ENCODE results near the gene CNIH2.
A peak's percentile ranks its signal among the peaks of the same experiment; 100 is the strongest.

Gene CNIH2

GRCh38 chr11:66281776-66282467 is 3.9 kb downstream of the CNIH2 start:
- H3K4me3 ChIP-seq, result no peak overlapping the region
- TF ChIP-seq, protein P1, sequence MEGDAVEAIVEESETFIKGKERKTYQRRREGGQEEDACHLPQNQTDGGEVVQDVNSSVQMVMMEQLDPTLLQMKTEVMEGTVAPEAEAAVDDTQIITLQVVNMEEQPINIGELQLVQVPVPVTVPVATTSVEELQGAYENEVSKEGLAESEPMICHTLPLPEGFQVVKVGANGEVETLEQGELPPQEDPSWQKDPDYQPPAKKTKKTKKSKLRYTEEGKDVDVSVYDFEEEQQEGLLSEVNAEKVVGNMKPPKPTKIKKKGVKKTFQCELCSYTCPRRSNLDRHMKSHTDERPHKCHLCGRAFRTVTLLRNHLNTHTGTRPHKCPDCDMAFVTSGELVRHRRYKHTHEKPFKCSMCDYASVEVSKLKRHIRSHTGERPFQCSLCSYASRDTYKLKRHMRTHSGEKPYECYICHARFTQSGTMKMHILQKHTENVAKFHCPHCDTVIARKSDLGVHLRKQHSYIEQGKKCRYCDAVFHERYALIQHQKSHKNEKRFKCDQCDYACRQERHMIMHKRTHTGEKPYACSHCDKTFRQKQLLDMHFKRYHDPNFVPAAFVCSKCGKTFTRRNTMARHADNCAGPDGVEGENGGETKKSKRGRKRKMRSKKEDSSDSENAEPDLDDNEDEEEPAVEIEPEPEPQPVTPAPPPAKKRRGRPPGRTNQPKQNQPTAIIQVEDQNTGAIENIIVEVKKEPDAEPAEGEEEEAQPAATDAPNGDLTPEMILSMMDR (IDR thresholded peaks at IDR 0.05), result no peak
- DNase-seq (ENCODE audit: low spot score), result no peak
- no peak overlapping the region for H3K27ac ChIP-seq

GRCh38 chr11:66282468-66283455 is 4.8 kb downstream of the CNIH2 start:
- Histone ChIP-seq H3K27ac (no peak overlapping the region), H3K4me3 (no peak overlapping the region)
- peak; percentile 97 for DNase-seq (ENCODE audit: low spot score)
- TF ChIP-seq, protein P1 (IDR thresholded peaks at IDR 0.05), result peak; percentile 93

DNA sequence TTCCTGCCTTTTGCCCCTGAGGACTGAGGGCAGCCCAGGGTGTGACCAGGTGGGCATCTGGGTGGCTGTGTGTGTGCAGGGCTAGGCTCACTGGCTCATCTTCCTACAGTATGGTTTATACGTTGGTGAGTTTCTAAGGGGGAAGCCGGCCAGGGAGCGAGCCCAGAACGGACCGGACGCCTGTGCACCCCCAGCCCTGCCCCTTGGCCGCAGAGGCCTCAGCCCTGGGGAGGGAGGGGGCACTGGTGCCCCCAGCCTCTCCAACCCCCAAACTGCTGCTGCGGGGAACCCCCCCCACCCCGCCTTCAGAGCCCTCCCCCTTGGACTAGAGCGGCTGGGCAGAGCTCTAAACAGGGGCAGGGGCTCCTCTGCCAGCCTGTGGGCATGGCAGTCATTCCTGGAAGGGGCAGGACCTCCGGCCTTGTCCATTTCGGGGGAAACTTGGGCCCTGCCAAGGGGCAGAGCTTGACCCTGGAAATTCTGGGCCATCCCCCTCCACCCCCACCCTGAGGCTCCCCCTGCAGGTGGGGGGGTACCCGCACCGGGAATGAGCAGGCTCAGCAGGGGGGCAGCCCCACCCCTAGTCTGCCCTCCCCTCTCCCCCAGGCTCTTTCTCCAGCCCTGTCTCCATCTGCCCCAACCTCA is 5.6 kb downstream of the CNIH2 start:
- TF ChIP-seq, protein P1 (IDR thresholded peaks at IDR 0.05), result no peak
- no peak overlapping the region for H3K4me3 ChIP-seq
- no peak for DNase-seq (ENCODE audit: low spot score)
- no peak overlapping the region for H3K27ac ChIP-seq

- TF ChIP-seq, protein P1 (IDR thresholded peaks at IDR 0.05), result no peak
- Histone ChIP-seq H3K4me3 (no peak overlapping the region), H3K27ac (no peak overlapping the region)
- DNase-seq (ENCODE audit: low spot score), result no peak
These were observed 6.6 kb downstream of the CNIH2 start for GRCh38 chr11:66284526-66285078.

DNA sequence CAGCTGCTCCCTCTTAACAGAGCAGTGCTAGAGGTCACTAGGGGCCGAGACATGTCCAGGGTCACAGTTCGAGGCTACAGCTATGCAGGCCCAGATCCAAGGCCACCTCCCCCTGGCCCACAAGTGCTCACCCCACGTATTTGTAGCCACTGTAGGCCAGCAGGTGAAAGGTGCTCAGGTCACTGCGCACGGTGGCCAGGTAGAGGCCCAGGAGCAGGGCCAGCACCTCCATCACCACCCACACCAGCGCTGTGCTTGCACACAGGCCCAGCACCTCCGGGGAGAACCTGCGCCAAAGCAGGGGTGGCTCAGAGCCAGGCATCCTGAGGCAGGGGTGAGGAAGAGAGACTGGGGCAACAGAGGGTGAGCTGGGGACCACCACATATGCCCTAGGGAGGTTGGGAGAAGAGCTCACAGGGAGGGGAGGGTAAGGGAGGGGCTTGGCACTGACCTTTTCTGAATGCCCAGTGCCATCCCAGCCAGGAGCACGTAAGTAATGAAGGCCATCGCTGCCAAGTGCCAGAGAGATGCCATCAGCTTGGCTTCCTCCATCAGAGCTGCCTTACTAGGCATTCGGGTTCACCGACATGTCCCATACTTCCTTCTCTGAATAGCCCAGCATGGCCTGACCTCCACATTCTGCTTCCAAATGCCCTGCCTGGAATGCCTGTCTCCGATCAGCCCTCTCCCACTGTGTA is 7.4 kb downstream of the CNIH2 start:
- H3K27ac ChIP-seq, result no peak overlapping the region
- no peak for DNase-seq (ENCODE audit: low spot score)
- no peak overlapping the region for H3K4me3 ChIP-seq
- TF ChIP-seq, protein P1 (IDR thresholded peaks at IDR 0.05), result no peak

GRCh38 chr11:66286699-66287098 is 8.7 kb downstream of the CNIH2 start:
- no peak for DNase-seq (ENCODE audit: low spot score)
- no peak overlapping the region for H3K27ac ChIP-seq

More at GRCh38 chr11:66286699-66287098, 8.7 kb downstream of the CNIH2 start:
- TF ChIP-seq, protein P1 (IDR thresholded peaks at IDR 0.05), result no peak
- no peak overlapping the region for H3K4me3 ChIP-seq

Data from coronary artery (tissue), 2 donors.